Esophagus mucosa (tissue), 1 donor: ENCODE measurements around the gene ZFYVE21. TPM values are rescaled to one million over a fixed set of nuclear protein-coding genes. Genes with fewer than 3 reads are reported as not detected.
"Not testable (repeated sequence)": the region's sequence is repeated elsewhere in the genome, so short reads cannot be mapped to it uniquely, and the experiment has no call there.

Experiments
- ATAC-seq: fragments of 200-7000 bp; cut with Tn5 transposase; one replicate; pipeline ENCODE4 v1.9.1; 2020
- total RNA-seq: library from RNA; stranded (reverse); gene quantifications from one replicate; pipeline ENCODE4 v1.2.4, GENCODE V29; 2023
- donor health status: DM: yes; HTN: yes; CAD: no.

The ZFYVE21 gene
- total RNA-seq = 58.8 TPM

DNA sequence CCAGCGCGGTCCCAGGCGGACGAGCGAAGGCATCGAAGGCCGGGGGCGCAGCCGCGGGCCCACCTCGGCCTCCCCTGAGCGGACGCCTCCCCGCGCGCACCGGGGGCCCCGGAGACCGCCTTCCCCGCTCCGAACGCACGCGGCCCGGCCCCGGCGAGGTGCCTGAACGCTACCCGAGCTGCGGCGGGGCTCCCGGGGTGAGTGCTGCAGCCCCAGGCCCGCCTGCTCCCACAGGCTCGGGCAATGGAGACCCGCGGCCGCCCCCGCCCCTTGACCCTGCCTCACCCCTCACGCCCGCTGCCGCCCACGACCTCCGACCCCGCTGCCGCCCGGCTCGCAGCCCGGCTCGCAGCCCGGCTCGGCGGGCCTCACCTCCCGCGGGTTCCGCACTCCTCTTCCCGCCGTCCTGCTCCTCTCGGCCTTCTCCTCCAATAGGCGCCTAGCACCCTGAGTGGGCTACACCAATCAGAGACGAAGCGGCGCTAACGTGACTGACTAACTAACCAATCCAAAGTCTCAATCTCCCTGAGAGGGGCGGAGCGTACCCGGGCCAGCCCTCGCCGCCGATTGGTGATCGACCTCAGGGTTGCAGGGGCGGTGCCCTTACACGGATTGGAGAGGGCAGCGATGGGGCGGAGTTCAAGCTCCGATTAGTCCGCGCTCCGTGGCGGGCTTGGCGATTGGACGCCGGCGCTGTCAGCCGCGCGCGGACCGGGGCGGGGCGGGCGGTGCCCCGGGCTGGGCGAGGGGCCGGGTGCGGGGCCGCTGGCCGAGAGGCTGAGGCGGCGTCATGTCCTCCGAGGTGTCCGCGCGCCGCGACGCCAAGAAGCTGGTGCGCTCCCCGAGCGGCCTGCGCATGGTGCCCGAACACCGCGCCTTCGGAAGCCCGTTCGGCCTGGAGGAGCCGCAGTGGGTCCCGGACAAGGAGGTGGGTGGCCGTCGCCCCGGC lies at the start of gene ZFYVE21, which contains the start of gene XRCC3:
Gene ZFYVE21, plus strand, starts transcription at position 759 of the 949 bp plus-strand sequence. Its CDS starts 32 bp downstream, at position 791.
Gene XRCC3, minus strand, starts transcription at position 400 of the 949 bp plus-strand sequence. CDS start 4,364 bp downstream, outside the sequence.
- ATAC-seq = peak; percentile 86

DNA sequence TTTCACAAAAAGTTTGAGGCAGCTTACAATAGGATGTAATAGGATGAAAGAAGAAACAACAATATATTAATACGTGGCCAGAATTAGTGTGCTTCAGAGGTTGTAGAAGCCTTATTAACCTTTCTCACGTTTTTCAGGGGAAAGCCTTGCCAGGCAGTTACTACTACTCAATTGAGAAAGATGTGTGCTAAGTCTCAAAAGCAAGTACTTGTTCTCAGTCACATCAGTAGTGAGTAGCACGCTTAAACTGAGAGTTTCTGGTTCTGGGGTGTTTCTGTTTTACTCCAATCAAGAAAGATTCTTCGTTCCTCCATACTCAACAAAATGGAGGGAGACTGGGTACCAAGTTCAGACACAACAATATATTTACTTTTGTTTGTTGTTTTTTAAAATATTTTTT lies 47.9 kb upstream of the ZFYVE21 start:
- ATAC-seq = no peak

DNA sequence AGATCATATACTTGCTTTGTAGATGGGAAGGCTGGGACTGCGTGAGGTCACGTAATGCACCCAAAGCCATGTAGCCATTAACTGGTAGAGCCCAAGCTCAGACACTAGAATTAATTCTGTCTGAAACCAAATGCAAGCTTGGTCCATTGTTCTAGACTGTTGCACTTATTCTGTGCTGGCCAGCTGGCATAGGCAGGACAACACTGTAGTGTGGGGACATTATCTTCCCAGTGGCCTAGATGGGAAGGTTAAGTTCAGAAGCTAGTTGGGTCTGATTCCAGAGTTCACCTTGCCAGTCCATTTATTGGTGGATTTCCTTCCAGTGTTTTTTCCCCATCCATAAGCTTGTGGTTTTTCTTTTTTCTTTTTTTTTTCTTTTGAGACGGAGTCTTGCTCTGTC lies 47.5 kb upstream of the ZFYVE21 start:
- no peak for ATAC-seq

DNA sequence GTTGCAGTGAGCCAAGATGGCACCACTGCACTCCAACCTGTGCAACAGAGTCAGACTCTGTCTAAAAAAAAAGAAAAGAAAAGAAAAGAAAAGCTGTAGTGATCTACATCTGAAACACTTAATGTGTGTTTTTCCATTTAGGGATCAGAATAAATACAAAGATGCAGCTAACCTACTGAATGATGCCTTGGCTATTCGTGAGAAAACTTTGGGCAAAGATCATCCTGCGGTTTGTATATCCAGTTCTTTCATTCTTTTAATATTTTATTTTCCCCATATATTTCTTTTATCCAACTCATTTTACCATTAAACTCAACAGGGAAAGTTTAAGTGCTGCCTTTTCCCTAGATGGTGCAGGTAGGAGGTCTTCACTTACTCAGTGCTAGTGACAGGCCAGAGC lies 46.2 kb upstream of the ZFYVE21 start:
- no peak for ATAC-seq

DNA sequence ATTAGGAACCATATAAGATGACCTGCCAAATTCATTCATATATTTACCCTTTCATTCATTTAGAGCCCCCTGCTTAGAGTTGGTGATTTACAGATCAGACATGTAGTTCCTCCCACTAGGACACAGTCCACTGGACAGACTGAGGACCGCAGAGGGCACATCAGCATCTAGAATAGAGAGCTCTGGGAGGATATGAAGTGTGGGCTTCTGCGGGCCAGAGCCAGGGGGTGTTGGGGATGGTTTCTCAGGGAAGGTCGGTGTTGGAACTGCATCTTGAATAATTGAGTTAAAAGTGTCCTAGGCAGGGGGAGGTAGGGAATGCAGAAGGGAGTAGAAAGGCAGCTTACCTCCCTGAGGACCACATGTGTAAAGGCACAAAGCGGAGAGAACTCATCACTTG lies 43.7 kb upstream of the ZFYVE21 start:
- ATAC-seq = no peak

GRCh38 chr14:103675957-103676356 lies 39.7 kb upstream of the ZFYVE21 start:
- no peak for ATAC-seq

DNA sequence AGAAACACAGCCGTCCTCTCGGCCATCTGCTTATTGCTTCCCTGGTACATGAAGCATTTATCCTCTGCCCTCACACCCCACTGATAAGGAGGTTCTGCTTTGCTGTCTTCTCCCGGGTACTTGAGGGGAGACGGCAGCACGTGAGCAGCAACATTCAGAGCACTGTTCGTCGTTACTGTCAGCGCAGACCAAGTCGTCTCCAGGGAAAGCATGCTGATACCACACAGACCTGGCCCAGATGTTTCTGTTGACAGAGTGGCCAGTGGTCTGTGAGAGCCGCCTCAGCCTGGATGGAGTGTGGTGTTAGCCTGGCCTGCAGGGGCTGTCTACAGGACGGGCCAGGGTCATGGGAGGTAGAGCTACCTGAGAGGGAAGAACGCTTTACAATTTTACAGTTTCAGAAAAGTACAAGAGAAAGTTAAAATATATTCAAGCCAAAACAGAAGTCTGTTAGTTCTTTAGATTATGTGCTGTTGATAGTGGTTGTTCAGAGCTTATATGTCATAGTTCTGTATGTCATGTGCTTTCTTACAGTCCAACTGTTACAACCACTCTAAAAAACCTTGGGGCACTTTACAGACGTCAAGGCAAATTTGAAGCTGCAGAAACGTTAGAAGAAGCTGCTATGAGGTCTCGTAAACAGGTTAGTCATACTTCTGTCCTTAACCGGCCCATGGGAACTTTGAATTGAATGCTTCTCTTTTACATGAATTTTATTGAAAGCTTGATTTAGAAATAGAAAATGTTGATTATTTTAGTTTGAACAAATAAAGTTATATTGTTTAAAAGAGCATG lies 38.5 kb upstream of the ZFYVE21 start:
- no peak for ATAC-seq

DNA sequence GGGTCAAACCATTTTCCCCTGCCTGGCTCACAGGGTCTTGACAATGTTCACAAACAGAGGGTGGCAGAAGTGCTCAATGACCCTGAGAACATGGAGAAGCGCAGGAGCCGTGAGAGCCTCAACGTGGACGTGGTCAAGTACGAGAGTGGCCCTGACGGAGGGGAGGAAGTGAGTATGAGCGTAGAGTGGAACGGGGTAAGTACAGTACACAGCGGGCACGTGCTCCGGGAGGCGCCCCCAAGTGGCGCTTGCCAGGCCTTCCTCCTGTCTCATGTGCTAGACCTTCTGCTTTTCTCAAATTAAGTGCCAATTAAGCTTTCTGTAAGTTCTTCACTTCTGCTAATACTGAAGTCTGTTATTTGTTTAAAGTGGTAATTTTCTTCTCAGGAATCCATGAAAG lies 36.3 kb upstream of the ZFYVE21 start:
- peak; percentile 53 for ATAC-seq

GRCh38 chr14:103680491-103681231 lies 34.9 kb upstream of the ZFYVE21 start:
- ATAC-seq = no peak

GRCh38 chr14:103683139-103683538 lies 32.5 kb upstream of the ZFYVE21 start:
- ATAC-seq = no peak

- no peak for ATAC-seq
Observed at GRCh38 chr14:103684471-103684870, 31.1 kb upstream of the ZFYVE21 start.

- ATAC-seq = no peak
Observed at GRCh38 chr14:103684871-103685270, 30.7 kb upstream of the ZFYVE21 start.

- no peak for ATAC-seq
Observed at GRCh38 chr14:103685276-103686211, 30.1 kb upstream of the ZFYVE21 start.

GRCh38 chr14:103686831-103687485 lies 28.7 kb upstream of the ZFYVE21 start:
- ATAC-seq = no peak

DNA sequence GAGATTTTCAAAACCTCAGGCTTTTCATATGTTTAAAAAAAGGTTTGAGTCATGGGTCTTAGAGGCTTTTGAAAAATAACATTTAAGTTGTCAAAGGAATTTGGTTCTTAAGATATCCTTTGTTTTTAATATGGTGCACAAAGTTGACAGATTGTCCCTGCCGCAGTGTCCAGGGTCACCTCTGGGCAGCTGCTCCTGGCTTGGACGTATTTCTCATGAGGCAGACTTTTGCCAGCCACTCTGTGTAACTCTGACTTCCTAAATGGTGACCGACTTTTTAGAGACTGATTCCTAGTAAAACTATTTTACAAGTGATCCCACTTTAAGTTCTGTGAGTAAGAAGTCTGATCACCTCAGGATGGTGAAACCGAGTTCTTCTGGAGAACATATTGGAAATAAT lies 27.9 kb upstream of the ZFYVE21 start:
- ATAC-seq = no peak

GRCh38 chr14:103688441-103688840 lies 27.2 kb upstream of the ZFYVE21 start:
- ATAC-seq = no peak

GRCh38 chr14:103688906-103689902 lies 26.4 kb upstream of the ZFYVE21 start:
- peak; percentile 24 for ATAC-seq

- ATAC-seq = no peak
Observed at GRCh38 chr14:103690332-103690731, 25.3 kb upstream of the ZFYVE21 start.

GRCh38 chr14:103691655-103692054 lies 24.0 kb upstream of the ZFYVE21 start:
- not testable (repeated sequence) for ATAC-seq

GRCh38 chr14:103692159-103692558 lies 23.5 kb upstream of the ZFYVE21 start:
- ATAC-seq = no peak
